ENCODE data around the gene CFB.
A peak's percentile ranks its signal among the peaks of the same experiment; 100 is the strongest.

Gene CFB

DNA sequence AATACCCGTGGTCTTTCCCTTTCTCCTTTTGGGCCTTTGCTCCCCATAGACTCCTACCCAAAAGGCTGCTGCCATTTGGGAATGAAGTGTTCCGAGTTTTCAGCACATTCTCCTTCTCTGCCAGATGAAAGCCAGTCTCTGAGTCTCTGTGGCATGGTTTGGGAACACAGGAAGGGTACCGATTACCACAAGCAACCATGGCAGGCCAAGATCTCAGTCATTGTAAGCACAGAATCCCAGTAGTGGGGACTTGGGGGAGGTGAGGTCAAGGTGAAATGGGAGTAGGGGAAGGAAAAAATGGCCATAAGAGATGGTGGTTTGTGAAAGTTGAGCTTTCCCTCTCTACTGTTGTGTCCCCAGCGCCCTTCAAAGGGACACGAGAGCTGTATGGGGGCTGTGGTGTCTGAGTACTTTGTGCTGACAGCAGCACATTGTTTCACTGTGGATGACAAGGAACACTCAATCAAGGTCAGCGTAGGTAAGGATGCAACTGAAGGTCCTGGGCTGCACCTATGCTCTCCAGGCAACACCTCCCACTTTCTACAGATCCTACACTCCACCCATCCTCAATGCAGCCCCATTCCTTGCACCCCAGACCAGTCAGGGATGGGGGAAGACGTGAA is 4.1 kb downstream of the CFB start:
- DNase-seq, result no peak

DNA sequence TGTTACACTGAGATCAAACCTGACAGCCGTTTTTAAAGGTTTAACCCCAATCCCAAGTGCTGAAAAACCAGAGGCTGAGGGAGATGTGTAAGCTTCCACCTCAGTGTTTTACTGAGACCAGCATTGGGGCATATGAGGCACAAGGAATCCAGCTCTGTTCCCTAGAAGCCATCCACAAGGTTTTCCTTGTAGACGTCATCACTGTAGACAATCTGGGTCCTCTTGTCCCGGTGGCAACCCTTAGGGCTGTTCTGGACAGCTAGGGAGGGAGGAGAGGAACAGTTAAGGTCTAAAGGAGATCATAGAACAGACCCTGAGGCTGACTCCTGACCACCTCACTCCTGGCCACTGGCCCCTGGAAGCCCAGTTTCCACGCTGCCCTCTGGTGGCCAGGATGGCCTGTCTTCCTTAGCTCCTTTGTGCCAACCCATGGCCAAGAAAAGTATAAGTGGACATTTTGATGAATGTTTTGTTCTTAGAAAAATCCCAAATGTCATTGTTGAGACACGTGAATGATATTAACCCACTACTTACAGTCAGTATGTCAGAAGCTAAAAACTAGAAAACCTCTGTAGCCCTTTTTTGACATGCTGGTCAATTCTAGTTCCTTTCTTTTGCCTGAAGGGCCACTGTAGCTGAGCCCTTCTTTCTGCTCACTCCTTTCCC is 6.4 kb downstream of the CFB start:
- peak; percentile 44 for DNase-seq

DNA sequence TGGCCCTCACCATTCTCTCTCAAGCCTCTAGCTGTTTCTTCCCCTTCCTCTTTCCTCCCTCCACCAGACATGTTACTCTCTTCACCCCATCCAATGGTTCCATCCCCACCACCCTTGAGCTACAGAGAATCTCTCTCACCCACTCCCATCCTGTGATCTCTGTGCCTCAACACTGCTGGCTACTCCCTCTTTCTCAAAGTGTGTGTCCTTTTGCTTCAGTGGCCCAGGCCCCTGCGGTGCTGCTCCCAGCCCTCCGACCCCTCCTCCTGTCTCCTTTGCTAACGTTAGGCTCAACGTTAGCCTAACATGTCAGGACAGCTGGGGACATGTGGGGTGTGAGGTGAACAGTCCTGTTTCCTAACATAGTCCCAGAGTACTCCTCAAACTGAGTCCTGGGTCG is 7.0 kb downstream of the CFB start:
- DNase-seq, result no peak

GRCh38 chr6:31954511-31954910 is 8.6 kb downstream of the CFB start:
- no peak for DNase-seq

DNA sequence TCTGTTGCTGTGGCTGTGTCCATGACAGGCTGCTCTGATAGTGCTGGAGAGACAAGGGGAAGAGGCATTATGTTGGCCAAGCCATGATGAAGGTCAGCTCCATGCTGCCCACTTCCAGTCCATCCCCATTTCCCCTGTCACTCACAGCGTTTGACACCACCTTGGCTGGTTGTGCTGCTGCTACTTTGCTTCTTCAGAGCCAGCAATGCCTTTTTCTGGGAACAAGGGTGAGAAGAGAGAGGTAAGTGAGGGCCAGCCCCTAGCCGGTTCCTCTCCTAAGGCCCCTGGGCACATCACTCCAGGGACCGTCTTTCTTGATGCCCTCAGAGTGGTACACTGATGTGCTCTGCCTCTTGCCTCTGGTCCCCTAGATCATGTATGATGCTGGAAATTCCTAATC is 10.9 kb downstream of the CFB start:
- DNase-seq, result no peak

DNA sequence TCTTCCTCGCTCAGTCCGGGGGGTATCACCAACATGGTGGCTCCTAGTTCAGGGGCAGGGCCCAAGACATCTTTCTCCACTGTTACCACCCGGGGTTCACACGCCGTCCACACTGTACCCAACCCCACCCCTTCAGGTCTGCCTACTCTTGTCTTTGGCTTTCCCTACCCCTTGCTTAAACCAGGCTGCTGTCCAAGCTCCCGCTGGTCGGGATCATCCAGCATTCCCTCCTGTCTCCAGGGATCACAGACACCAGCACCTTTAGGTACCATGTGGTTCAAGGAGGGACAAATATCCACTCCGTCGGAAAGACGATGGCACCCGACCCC is 12.5 kb downstream of the CFB start:
- DNase-seq, result no peak

- DNase-seq, result peak; percentile 98
These were observed 13.1 kb downstream of the CFB start, which contains the start of the genes NELFE and SKIC2 for GRCh38 chr6:31958741-31959739. Gene NELFE (minus strand): TSS chr6:31958971. CDS start chr6:31958446, 525 bp downstream. Gene SKIC2 (plus strand): TSS chr6:31959175. CDS start chr6:31959193, 18 bp downstream.

DNA sequence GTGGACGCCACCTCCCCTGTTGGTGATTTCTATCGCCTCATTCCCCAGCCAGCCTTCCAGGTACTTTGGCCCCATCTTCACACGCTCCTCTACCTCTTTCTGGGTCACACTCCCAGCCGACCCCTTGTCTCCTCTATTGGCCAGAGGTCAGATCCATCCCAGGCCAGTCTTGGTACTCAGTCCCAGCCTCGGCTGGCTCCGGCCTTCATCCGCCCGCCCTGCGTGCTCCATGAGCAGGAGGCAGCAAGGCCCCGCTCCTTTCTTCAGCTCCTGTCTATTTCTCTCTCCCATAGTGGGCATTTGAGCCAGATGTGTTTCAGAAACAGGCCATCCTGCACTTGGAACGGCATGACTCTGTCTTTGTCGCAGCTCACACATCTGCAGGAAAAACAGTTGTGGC is 15.7 kb downstream of the CFB start:
- DNase-seq, result no peak

- no peak for DNase-seq
These were observed 18.0 kb downstream of the CFB start for GRCh38 chr6:31963921-31964320.

DNA sequence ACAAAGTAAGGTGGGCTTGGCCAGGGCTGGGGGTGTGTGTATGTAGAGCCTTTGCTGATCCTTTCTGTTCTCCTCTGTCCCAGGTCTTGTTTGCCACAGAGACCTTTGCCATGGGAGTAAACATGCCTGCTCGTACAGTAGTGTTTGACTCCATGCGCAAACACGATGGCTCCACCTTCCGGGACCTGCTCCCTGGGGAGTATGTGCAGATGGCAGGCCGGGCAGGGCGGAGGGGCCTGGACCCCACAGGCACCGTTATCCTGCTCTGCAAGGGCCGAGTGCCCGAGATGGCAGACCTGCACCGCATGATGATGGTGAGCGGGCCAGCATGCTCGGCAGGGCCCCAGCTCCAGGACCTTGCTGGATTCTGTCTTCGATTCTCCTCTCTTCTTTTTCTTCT is 19.8 kb downstream of the CFB start:
- no peak for DNase-seq

DNA sequence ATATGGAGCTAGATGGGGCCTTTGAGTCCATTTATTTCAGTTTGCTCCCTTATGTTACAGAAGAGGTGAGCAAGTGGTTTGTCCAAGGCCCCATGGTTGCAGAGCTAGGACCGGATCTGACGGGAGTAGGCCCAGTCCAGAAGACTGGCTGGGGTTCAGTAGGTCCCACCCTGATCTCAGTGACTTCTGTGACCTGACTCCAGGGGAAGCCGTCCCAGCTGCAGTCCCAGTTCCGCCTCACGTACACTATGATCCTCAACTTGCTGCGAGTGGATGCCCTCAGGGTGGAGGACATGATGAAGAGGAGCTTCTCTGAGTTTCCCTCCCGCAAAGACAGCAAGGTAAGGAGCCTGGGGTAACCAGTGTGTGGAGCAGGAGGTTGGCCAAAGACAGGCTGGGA is 20.6 kb downstream of the CFB start:
- no peak for DNase-seq

- no peak for DNase-seq
These were observed 21.4 kb downstream of the CFB start for GRCh38 chr6:31966997-31967925.

GRCh38 chr6:31967926-31968320 is 22.0 kb downstream of the CFB start:
- DNase-seq, result no peak

DNA sequence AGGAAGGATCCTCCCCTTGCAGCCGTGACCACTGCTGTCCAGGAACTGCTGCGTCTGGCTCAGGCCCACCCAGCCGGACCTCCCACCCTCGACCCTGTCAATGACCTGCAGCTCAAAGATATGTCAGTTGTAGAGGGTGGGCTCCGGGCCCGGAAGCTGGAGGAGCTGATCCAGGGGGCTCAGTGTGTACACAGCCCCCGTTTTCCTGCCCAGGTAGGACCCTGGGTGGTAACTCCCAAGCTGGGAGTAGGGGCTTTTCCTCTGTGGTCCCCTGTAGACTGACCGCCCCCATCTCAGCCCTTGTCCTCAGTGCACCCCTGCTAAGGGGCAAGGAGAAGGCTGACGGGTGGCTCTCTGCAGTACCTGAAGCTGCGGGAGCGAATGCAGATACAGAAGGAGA is 22.4 kb downstream of the CFB start:
- DNase-seq, result no peak

DNA sequence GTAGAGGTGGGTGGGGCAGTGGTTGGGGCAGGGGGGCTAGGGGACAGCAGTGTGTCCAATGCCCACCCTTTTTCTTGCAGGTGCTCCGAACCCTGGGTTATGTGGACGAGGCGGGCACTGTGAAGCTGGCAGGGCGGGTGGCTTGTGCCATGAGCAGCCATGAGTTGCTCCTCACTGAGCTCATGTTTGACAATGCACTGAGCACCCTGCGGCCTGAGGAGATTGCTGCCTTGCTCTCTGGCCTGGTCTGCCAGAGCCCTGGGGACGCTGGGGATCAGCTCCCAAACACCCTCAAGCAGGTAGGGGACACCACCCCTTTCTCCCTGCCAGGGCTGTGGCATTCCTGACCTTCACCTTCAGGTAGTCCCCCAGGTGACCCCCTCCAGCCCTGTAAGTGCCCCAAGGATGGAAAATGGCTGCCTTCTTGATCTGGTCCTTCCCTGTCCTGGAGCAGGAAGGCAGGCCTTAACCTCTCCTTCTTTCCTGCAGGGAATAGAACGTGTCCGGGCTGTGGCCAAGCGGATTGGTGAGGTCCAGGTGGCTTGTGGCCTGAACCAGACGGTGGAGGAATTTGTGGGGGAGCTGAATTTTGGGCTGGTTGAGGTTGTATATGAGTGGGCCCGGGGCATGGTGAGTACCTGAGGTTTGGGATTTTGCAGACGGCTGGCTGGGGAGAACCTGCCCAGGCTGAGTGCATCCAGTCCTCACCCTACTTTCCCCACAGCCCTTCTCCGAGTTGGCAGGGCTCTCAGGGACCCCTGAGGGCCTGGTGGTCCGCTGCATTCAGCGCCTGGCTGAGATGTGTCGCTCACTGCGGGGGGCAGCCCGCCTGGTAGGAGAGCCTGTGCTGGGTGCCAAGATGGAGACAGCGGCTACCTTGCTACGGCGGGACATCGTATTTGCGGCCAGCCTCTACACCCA is 23.2 kb downstream of the CFB start:
- no peak for DNase-seq

DNA sequence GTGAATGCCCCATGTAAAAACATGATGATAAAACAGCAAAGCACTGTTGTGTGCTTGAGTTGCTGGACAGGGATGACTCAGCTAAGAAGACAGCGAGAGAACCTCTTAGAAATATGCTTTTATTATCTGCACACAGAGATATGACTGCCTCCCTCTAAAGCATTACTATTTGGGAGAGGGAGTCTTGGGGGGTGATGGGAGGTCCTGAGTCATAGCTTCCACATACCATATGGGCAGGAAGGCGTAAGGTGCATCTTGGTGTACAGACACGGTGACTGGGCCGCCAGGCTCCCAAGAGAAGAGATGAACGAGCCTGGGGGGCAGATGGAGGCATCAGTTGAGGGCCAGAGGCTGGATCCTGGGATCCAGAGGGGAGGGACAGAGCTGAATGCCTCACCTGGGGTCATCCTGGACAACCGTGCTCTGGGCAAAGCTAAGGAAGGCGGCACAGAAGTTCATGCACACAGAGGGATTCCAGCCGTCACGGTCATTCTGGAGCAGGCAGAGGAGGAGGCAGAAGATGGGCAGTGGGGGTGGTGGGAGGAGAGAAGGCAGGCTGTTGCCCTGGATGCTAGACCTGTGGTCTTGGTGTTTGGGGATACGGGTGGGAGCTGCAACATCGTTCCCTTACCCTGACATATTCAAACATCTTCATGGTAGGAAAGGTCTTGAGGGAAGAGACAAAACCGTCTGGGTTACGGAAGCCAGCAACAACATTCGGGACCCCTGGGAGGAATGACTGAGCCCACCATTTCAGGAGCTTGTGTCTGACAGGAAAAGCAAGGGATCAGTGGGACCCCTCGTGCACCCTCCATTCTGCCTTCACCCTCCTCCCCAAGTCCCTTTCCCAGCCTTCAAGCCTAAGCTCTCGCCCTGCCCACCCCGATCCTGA is 24.1 kb downstream of the CFB start:
- DNase-seq, result no peak

GRCh38 chr6:31970604-31971271 is 24.8 kb downstream of the CFB start:
- DNase-seq, result no peak

- no peak for DNase-seq
These were observed 25.5 kb downstream of the CFB start for GRCh38 chr6:31971279-31971992.

Data from stimulated activated CD4-positive, alpha-beta T cell treated with anti-CD3 and anti-CD28 coated beads, Interleukin-4, amount 100 ng/mL, for 24 hours (primary cell).